HG03520 (cell line): ENCODE data around the gene COL23A1.
"Not testable (repeated sequence)": the region's sequence is repeated elsewhere in the genome, so short reads cannot be mapped to it uniquely, and the experiment has no call there.

ENCODE experiments used
- ATAC-seq: cut with Tn5 transposase; IDR thresholded peaks from one replicate; pipeline ENCODE4 v1.9.1; 2021; ENCODE audit warnings: mild to moderate bottlenecking, moderate library complexity; ENCODE audit not compliant: unreplicated experiment

COL23A1 gene

GRCh38 chr5:178253632-178254031 is 336.6 kb downstream of the COL23A1 start:
- ATAC-seq: not testable (repeated sequence)

- no peak for ATAC-seq
Measured at GRCh38 chr5:178252258-178252657, 337.9 kb downstream of the COL23A1 start.

GRCh38 chr5:178250263-178250662 is 339.9 kb downstream of the COL23A1 start:
- ATAC-seq: no peak

- ATAC-seq: no peak
Measured at GRCh38 chr5:178249191-178249989, 340.8 kb downstream of the COL23A1 start.

GRCh38 chr5:178248750-178249149 is 341.4 kb downstream of the COL23A1 start:
- no peak for ATAC-seq

GRCh38 chr5:178247481-178248456 is 342.4 kb downstream of the COL23A1 start:
- no peak for ATAC-seq

- no peak for ATAC-seq
Measured at GRCh38 chr5:178246624-178247279, 343.4 kb downstream of the COL23A1 start.

DNA sequence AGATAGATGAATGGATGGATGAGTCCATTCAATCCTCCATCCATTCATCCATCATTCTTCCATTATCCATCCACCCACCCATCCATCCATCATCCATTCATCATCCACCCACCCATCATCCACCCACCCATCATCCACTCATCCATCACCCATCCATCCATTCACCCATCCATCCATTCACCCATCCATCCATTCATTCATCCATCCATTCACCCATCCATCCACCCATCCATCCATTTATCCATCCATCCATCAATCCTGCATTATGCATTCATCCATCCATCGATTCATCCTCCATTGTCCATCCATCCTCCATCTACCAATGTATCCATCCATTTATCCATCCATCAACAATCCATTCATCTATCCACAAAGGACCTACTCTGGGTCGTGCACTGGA is 344.8 kb downstream of the COL23A1 start:
- ATAC-seq: no peak

DNA sequence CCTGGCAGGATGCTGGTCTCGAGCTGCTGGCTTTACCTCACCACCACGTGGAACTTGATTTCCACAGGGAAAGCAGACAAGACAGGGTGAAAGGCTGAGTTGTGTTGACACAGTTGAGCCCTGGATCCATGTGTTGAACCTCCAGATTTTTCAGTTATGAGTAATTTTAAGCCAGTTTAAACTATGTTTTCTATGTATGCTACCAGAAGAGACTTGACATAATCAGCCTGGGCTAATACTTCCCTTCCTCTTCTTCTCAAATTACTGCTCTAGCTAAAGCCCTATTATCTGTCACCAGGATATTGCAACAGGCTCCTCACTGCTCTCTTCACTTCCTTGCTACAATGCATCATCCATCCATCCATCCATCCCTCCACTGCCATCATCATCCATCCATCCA is 345.6 kb downstream of the COL23A1 start:
- no peak for ATAC-seq

DNA sequence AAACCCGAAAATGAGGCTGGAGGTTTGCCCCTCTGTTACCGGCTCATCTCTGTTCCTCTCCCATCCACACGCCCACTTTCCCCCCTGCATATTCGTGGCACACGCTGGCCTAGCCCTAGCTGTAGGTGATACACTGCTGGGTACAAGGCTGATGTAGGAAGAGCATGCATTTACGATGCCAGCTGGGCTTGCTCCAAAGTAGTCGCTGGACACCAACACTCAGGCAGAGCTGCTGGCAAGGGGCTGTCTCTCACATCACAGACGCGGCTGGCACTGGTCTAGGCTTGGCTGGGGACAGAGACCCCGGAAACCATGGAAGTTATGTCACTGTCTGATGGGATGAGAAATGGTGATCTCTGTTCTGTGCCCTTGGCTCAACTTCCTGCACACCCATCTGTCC is 347.8 kb downstream of the COL23A1 start:
- no peak for ATAC-seq

DNA sequence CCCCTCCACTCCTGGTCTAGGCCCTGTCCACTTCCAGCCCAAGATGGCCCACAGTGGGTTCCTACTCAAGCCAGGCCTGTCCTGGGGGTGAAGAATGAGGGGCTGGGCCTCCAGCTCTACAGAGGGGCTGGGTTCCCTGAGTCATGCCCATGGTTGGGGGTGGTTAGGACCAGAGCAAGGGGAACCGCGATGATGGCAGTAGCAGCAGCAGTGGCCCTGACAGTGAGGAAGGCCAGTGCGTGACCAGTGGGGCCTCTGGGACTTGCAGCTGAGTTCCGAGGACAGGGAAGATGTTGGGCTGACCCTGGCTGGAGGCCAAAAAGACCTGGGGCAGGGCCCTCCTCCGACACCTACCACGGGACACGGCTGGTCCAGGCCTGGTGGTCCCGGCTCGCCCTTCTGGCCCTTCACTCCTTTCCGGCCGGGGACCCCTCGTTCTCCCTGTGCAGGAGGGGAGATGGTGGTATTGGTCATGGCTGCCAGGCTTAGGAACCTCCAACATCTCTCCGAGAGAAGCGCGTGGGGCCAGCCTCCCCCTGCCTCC is 348.4 kb downstream of the COL23A1 start:
- ATAC-seq: no peak

DNA sequence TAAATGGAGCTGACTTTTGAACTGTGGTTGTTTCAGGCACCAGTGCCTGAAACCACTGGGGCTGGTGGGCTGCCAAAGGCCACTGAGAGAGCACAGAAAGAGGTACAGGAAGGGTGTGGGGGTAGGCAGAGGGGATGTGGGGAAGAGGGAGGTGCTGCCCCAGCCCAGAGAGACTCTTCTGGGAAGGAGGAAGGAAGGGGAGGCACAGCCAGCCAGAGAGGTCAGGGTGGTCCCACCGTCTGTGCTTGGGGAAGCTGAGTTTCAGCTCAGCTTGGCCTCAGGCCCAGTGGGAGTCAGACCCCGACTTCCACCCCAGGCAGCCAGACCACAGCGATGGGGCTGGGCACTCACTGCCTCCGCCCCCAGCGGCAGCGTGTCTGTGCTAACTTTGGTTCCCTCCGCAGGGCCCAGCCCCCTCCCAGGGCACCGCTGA is 348.9 kb downstream of the COL23A1 start:
- ATAC-seq: no peak

- ATAC-seq: no peak
Measured at GRCh38 chr5:178240766-178241165, 349.4 kb downstream of the COL23A1 start.

DNA sequence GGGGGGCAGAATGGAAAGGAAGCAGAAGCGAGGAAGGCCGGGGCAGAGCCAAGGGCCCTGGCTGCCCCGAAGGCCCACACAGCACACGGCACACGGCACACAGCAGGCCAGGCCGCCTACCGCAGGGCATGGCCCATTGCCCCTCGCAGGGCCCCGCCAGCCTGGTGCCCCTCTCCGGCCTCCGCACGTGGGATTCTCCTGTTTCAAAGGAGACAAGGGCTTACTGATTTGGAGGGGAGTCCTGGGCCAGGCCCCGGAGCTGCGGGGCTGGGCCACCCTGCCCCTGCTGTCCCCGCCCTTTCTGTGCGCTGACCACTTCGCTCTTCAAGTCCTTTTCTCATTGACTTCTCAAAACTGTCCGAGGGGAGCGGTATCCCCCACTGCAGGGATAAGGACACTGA is 349.9 kb downstream of the COL23A1 start:
- no peak for ATAC-seq

- ATAC-seq: not testable (repeated sequence)
Measured at GRCh38 chr5:178239626-178240301, 350.4 kb downstream of the COL23A1 start.

- ATAC-seq: no peak
Measured at GRCh38 chr5:178238711-178239592, 351.2 kb downstream of the COL23A1 start.

DNA sequence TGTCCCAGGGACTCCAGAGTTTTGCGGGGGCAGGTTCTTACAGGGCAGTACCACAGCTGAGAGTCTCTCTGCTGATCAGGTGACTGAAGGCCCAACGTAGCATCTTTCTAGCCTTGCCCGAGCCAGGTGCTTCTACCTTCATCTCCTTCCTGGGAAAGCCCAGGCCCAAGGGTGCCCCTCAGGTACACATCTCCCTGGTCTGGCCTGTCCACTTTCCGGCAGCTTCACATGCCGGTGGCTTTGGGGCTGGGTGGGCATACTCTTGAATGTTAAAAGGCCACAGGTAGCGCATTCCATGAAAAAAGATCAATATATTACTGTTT is 351.9 kb downstream of the COL23A1 start:
- no peak for ATAC-seq

DNA sequence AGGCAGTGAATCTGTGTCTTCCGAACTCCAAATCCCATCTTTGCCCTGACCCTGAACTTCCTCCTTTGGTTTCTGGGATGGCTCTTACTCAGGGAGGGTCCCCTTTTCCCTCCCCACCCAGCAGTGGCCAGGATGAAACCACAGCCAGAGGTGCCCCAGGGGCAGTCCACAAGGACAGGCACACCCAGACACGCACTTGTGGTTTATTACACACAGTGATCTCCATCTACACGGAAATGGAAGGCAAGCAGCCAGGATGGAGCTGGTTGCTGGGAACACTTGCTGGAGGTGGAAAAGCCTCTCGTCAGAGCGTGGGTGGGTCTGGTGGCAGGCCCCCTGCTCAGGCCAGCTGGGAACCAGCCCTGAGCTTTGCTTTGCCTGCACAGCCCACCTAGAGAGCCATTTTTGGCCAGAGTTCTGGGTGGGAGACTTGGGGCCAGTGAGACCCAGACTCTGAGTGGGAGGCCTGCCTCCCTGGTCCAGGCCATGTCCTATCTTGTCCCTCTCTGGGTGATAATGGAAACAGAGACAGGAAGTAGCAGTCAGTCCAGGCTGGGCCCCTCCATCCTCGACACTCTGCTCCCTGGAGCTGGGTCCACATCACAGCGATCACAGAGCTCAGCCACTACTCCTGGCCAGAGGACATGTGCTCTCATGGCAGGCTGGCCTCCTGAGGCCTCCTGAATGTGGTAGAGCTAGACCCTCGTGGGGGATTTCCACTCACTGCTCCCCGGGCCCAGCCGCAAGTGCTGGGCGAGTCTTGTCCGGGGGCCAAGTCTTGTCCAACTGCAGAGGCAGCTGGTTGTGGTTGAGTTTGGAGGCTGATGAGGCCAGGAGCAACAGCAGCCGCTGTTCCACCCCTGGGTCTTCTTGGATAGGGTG is 352.5 kb downstream of the COL23A1 start:
- no peak for ATAC-seq

DNA sequence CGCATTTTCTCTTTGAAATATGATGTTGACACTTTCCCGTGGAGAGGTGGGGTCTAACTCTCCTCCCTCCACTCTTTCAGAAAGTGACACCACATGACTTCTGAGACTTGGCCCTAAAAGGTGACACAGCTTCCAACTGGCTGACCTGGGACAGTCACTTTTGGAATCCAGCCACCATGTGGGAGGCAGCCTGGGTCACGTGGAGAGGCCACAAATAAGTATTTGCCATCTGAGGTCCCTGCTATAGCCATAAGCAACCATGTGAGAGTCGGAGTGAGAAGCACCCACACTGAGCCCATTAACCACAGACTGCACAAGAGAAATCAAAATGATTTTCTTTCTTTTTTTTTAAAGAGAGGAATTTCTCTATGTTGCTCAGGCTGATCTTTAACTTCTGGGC is 353.5 kb downstream of the COL23A1 start:
- ATAC-seq: no peak
